ENCODE measurements around the gene MRPL11. TPM values are rescaled to one million over a fixed set of nuclear protein-coding genes. Genes with fewer than 3 reads are reported as not detected.

MRPL11 gene
- total and polyA plus RNA-seq, 8 donors, result 15.7 to 30.2 (median 22.3) TPM

GRCh38 chr11:66429983-66430602, 8.6 kb downstream of the MRPL11 start:
- Histone ChIP-seq H3K27ac (no peak overlapping the region), H3K27me3 (no peaks in the 10 kb centered on the region), H3K4me1 (no peaks in the 10 kb centered on the region), H3K9me3 (no peaks in the 10 kb centered on the region), H3K4me3 (no peak overlapping the region), H3K36me3 (peaks cover 0 to 2% (median 0%) of the 10 kb centered on the region in 3 donors)
- peak; percentile 29 to 85 (median 64) for DNase-seq
- WGBS, 2 donors, result 31 to 32% methylated on average over 9 of the region's 9 CpGs
- peak; percentile 59 to 71 (median 63) for TF ChIP-seq CTCF (IDR thresholded peaks at IDR 0.05)
- ATAC-seq, result peak; percentile 61 to 93 (median 90)
- no peak for FAIRE-seq
- intact Hi-C loops (cut with DNase I), result no loop called here

- WGBS, 2 donors, result 81 to 89% methylated on average over 2 of the region's 2 CpGs
- intact Hi-C loops (cut with DNase I), result no loop called here
- DNase-seq (no peak), FAIRE-seq (no peak), ATAC-seq (no peak)
- Histone ChIP-seq H3K36me3 (no peaks in the 10 kb centered on the region), H3K4me3 (no peak overlapping the region), H3K9me3 (no peaks in the 10 kb centered on the region), H3K4me1 (no peaks in the 10 kb centered on the region), H3K27ac (no peak overlapping the region), H3K27me3 (no peaks in the 10 kb centered on the region)
- TF ChIP-seq CTCF (IDR thresholded peaks at IDR 0.05), result no peak
Observed at GRCh38 chr11:66428933-66429332, 9.7 kb downstream of the MRPL11 start.

GRCh38 chr11:66426314-66426713, 12.3 kb downstream of the MRPL11 start:
- TF ChIP-seq CTCF (IDR thresholded peaks at IDR 0.05), result no peak
- intact Hi-C loops (cut with DNase I), result no loop called here
- Histone ChIP-seq H3K36me3 (no peaks in the 10 kb centered on the region), H3K4me1 (no peaks in the 10 kb centered on the region), H3K9me3 (no peaks in the 10 kb centered on the region), H3K27ac (no peak overlapping the region), H3K4me3 (no peak overlapping the region), H3K27me3 (no peaks in the 10 kb centered on the region)
- 52 to 55% methylated on average over 23 of the region's 23 CpGs for WGBS, 2 donors
- DNase-seq, result no peak
- FAIRE-seq, result no peak
- no peak for ATAC-seq

GRCh38 chr11:66421492-66422205, 17.0 kb downstream of the MRPL11 start:
- DNase-seq (peak; percentile 82 to 95 (median 94)), FAIRE-seq (no peak), ATAC-seq (peak; percentile 95 to 100 (median 97))
- TF ChIP-seq CTCF (IDR thresholded peaks at IDR 0.05), result no peak
- no peak overlapping the region for H3K4me3 ChIP-seq
- no peaks in the 10 kb centered on the region for H3K36me3 ChIP-seq
- no peaks in the 10 kb centered on the region for H3K4me1 ChIP-seq
- WGBS, 2 donors, result 8 to 12% methylated on average over 38 of the region's 38 CpGs
- H3K27me3 ChIP-seq, result peaks cover 0 to 4% (median 0%) of the 10 kb centered on the region in 4 donors
- H3K9me3 ChIP-seq, result no peaks in the 10 kb centered on the region
- intact Hi-C loops (cut with DNase I), result no loop called here
- H3K27ac ChIP-seq, result no peak overlapping the region
